MM.1S (cell line): ENCODE results near the gene CSF1R.

Source experiments
- DNase-seq: peaks from one replicate; pipeline ENCODE4 v3.0.0-alpha.2; 2015
- H2AFZ ChIP-seq: fragments of 300-600 bp; sonication (generic); 2 replicates; pipeline ENCODE4 v1.6.0; 2016; ENCODE audit warnings: antibody characterized with exemption, low read length
- H3F3A ChIP-seq: fragments of 300-600 bp; sonication (generic); 2 replicates; pipeline ENCODE4 v1.6.1; 2016; ENCODE audit warnings: mild to moderate bottlenecking, antibody characterized with exemption, low read length, moderate library complexity, mixed read lengths; ENCODE audit not compliant: insufficient read depth
- H3K27ac ChIP-seq: fragments of 300-600 bp; sonication (generic); 2 replicates; pipeline ENCODE4 v1.5.1; 2016; ENCODE audit warnings: mild to moderate bottlenecking, low read length
- H3K27me3 ChIP-seq: fragments of 300-600 bp; sonication (generic); replicated peaks from 2 replicates; pipeline ENCODE4 v1.6.0; 2016; ENCODE audit warnings: low read length; ENCODE audit not compliant: insufficient read depth
- H3K36me3 ChIP-seq: fragments of 300-600 bp; sonication (generic); replicated peaks from 2 replicates; pipeline ENCODE4 v1.6.1; 2016; ENCODE audit warnings: mild to moderate bottlenecking, low read length, mixed read lengths; ENCODE audit not compliant: insufficient read depth
- H3K4me1 ChIP-seq: fragments of 300-600 bp; sonication (generic); 2 replicates; pipeline ENCODE4 v1.6.1; 2016; ENCODE audit warnings: low read length, mixed read lengths
- H3K4me2 ChIP-seq: fragments of 300-600 bp; sonication (generic); 2 replicates; pipeline ENCODE4 v1.6.0; 2016; ENCODE audit warnings: low read depth, low read length
- H3K4me3 ChIP-seq: fragments of 300-600 bp; sonication (generic); 2 replicates; pipeline ENCODE4 v1.5.1; 2016; ENCODE audit warnings: low read length, mixed read lengths
- H3K79me2 ChIP-seq: fragments of 300-600 bp; sonication (generic); 2 replicates; pipeline ENCODE4 v1.6.1; 2016; ENCODE audit warnings: mixed run types, low read length, mixed read lengths
- H3K9ac ChIP-seq: fragments of 300-600 bp; sonication (generic); 2 replicates; pipeline ENCODE4 v1.6.1; 2016; ENCODE audit warnings: low read length, mixed read lengths
- H3K9me2 ChIP-seq: fragments of 300-600 bp; sonication (generic); replicated peaks from 2 replicates; pipeline ENCODE4 v1.6.1; 2016; ENCODE audit warnings: mild to moderate bottlenecking, low read length, mixed read lengths; ENCODE audit not compliant: insufficient read depth
- H3K9me3 ChIP-seq: fragments of 300-600 bp; sonication (generic); replicated peaks from 2 replicates; pipeline ENCODE4 v1.6.1; 2016; ENCODE audit warnings: mild to moderate bottlenecking, low read length, mixed read lengths; ENCODE audit not compliant: insufficient read depth
- H4K20me1 ChIP-seq: fragments of 300-600 bp; sonication (generic); 2 replicates; pipeline ENCODE4 v1.6.1; 2016; ENCODE audit warnings: mild to moderate bottlenecking, low read length, moderate library complexity, mixed read lengths; ENCODE audit not compliant: insufficient read depth
- CTCF ChIP-seq: fragments of 300-600 bp; sonication (generic); IDR thresholded peaks from 2 replicates; pipeline ENCODE4 v1.5.1; 2016; ENCODE audit warnings: antibody characterized with exemption, low read length, mixed read lengths
- EZH2 ChIP-seq: fragments of 300-600 bp; sonication (generic); optimal IDR thresholded peaks from 2 replicates; pipeline ENCODE3; 2017; ENCODE audit warnings: low read depth, mild to moderate bottlenecking, antibody characterized with exemption, low read length, mixed read lengths
- EZH2phosphoT487 ChIP-seq: fragments of 300-600 bp; sonication (generic); IDR thresholded peaks from 2 replicates; pipeline ENCODE4 v1.6.1; 2018; ENCODE audit warnings: antibody characterized with exemption, low read length

CSF1R gene

GRCh38 chr5:150020249-150020648, 66.1 kb downstream of the CSF1R start:
- Histone ChIP-seq H2AFZ (no peak overlapping the region), H3K4me1 (peaks cover 51% of the 10 kb centered on the region), H3F3A (peaks cover 29% of the 10 kb centered on the region), H4K20me1 (no peaks in the 10 kb centered on the region), H3K9me2 (no peaks in the 10 kb centered on the region), H3K4me2 (peak overlapping the region; percentile 58; the same call in 1 of the 2 replicates), H3K27ac (peak overlapping the region; percentile 67), H3K79me2 (peaks cover 46% of the 10 kb centered on the region), H3K9me3 (no peaks in the 10 kb centered on the region), H3K4me3 (no peak overlapping the region), H3K27me3 (no peaks in the 10 kb centered on the region), H3K36me3 (peaks cover 17% of the 10 kb centered on the region; the same call in 1 of the 2 replicates), H3K9ac (peak overlapping the region; percentile 6; the same call in 1 of the 2 replicates)
- DNase-seq, result peak; percentile 48
- no peak for TF ChIP-seq EZH2
- TF ChIP-seq CTCF, result no peak
- no peak for TF ChIP-seq EZH2phosphoT487

- no peaks in the 10 kb centered on the region for H3K27me3 ChIP-seq
- no peak overlapping the region for H3K27ac ChIP-seq
- H3K79me2 ChIP-seq, result peaks cover 50% of the 10 kb centered on the region
- no peak overlapping the region for H2AFZ ChIP-seq
- H3K4me1 ChIP-seq, result peaks cover 45% of the 10 kb centered on the region
- no peak overlapping the region for H3K4me2 ChIP-seq
- no peaks in the 10 kb centered on the region for H4K20me1 ChIP-seq
- TF ChIP-seq CTCF (no peak), EZH2phosphoT487 (no peak), EZH2 (no peak)
- no peaks in the 10 kb centered on the region for H3K9me2 ChIP-seq
- H3K4me3 ChIP-seq, result no peak overlapping the region
- H3F3A ChIP-seq, result peaks cover 26% of the 10 kb centered on the region
- H3K36me3 ChIP-seq, result peaks cover 34% of the 10 kb centered on the region
- no peak for DNase-seq
- H3K9ac ChIP-seq, result no peak overlapping the region
- H3K9me3 ChIP-seq, result no peaks in the 10 kb centered on the region
Measured at GRCh38 chr5:150017226-150018005, 68.9 kb downstream of the CSF1R start.

GRCh38 chr5:150016537-150016936, 69.8 kb downstream of the CSF1R start:
- no peak overlapping the region for H3K4me3 ChIP-seq
- TF ChIP-seq CTCF, result no peak
- no peak for TF ChIP-seq EZH2phosphoT487
- no peak for TF ChIP-seq EZH2
- no peaks in the 10 kb centered on the region for H4K20me1 ChIP-seq
- peaks cover 34% of the 10 kb centered on the region for H3K36me3 ChIP-seq
- H3K27me3 ChIP-seq, result no peaks in the 10 kb centered on the region
- no peak overlapping the region for H3K27ac ChIP-seq
- H2AFZ ChIP-seq, result no peak overlapping the region
- no peak for DNase-seq
- H3K4me2 ChIP-seq, result no peak overlapping the region
- H3K4me1 ChIP-seq, result peaks cover 36% of the 10 kb centered on the region
- H3K9me3 ChIP-seq, result no peaks in the 10 kb centered on the region
- H3K9me2 ChIP-seq, result no peaks in the 10 kb centered on the region
- H3K79me2 ChIP-seq, result peaks cover 43% of the 10 kb centered on the region
- H3F3A ChIP-seq, result peaks cover 19% of the 10 kb centered on the region
- no peak overlapping the region for H3K9ac ChIP-seq
